NCI-H345 (cell line): Measurements from ENCODE around the gene DYTN.

Source experiments
- DNase-seq: peaks from one replicate; lab custom pipeline; 2025; lab: John Stamatoyannopoulos, UW

The DYTN gene

GRCh38 chr2:206611736-206612135 is 106.5 kb downstream of the DYTN start:
- no peak for DNase-seq

- no peak for DNase-seq
Measured at GRCh38 chr2:206611191-206611590, 107.0 kb downstream of the DYTN start.

- no peak for DNase-seq
Measured at GRCh38 chr2:206610451-206610850, 107.7 kb downstream of the DYTN start.

- no peak for DNase-seq
Measured at GRCh38 chr2:206603243-206603642, 115.0 kb downstream of the DYTN start.
